Measurements from ENCODE around the gene TUBB.

TUBB gene

DNA sequence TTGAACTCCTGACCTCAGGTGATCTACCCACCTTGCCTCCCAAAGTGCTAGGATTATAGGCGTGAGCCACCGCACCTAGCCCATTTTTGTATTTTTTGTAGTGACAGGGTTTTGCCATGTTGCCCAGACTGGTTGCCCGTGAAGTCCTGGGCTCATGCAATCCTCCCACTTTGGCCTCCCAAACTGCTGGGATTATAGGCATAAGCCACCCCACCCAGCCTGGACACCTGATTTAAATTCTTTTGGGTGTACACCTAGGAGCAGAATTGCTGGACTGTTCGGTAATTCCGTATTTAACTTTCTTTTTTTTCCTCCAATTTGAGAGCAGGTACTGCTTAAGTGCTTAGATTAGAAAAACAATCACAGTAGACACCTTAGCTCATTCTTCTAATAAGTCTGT is 23.7 kb upstream of the TUBB start:
- no peak overlapping the region for H3K27ac Mint-ChIP-seq
- no peak overlapping the region for H3K4me3 Mint-ChIP-seq
- DNase-seq (no peak), ATAC-seq (replicated peaks) (no peak)
- H3K9me3 Mint-ChIP-seq: no peaks in the 10 kb centered on the region
- H3K36me3 Mint-ChIP-seq (ENCODE audit: insufficient read depth): peaks cover 17% of the 10 kb centered on the region
- no peaks in the 10 kb centered on the region for H3K27me3 Mint-ChIP-seq
- H3K4me1 Mint-ChIP-seq (ENCODE audit: low read depth in 2 of 2): peaks cover 0 to under 1% of the 10 kb centered on the region in 2 donors

DNA sequence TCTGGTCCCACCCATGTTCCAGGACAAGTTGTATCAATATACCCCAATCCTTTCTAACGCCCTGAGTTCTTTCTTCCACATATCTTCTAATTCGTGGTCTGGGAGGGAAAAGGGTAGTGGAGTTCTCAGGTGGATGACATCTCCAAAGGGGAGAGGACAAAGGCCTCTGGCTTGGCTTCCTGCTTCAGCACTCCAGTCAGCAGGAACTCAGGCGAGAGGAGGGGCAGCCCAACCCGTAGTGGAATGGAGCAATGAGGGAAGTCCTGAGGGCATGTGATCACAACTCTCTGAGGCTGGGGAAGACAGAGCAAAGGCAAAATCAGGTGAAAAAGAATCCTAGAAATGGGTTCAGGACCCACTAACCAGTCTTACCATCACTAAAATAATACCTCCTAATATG is 19.8 kb upstream of the TUBB start:
- DNase-seq (no peak), ATAC-seq (replicated peaks) (no peak)
- Mint-ChIP-seq H3K27ac (no peak overlapping the region), H3K9me3 (no peaks in the 10 kb centered on the region), H3K27me3 (no peaks in the 10 kb centered on the region), H3K4me3 (no peak overlapping the region), H3K4me1 (ENCODE audit: low read depth in 2 of 2) (peaks cover 2 to 3% of the 10 kb centered on the region in 2 donors), H3K36me3 (ENCODE audit: insufficient read depth) (peaks cover 23% of the 10 kb centered on the region)

DNA sequence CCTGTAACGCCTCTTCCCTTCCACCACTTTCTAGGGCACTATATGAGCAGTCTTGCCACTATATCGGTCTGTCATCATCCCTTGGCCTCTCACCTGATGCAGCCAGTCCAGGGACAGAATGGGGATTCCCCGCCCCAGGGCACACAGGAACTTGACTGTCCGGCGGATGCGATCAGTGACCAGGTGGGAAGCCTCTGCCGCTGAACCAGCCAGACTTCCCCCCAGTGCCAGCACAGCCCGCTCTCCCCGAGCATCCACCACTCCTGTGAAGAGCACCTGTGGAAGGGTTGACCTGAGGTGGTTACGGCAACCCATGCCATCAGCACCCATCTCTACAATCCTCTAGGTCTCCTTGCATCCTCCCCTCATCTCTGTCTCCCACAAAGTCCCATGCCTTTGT is 17.1 kb upstream of the TUBB start:
- Mint-ChIP-seq H3K27me3 (no peaks in the 10 kb centered on the region), H3K4me3 (no peak overlapping the region), H3K4me1 (ENCODE audit: low read depth in 2 of 2) (peaks cover 3 to 8% of the 10 kb centered on the region in 2 donors), H3K36me3 (ENCODE audit: insufficient read depth) (peaks cover 31% of the 10 kb centered on the region), H3K27ac (no peak overlapping the region), H3K9me3 (no peaks in the 10 kb centered on the region)
- DNase-seq (no peak), ATAC-seq (replicated peaks) (no peak)

GRCh38 chr6:30703821-30704220 is 16.3 kb upstream of the TUBB start:
- peaks cover 3 to 9% of the 10 kb centered on the region in 2 donors for H3K4me1 Mint-ChIP-seq (ENCODE audit: low read depth in 2 of 2)
- ATAC-seq (replicated peaks): no peak
- no peaks in the 10 kb centered on the region for H3K27me3 Mint-ChIP-seq
- H3K4me3 Mint-ChIP-seq: no peak overlapping the region
- peaks cover 31% of the 10 kb centered on the region for H3K36me3 Mint-ChIP-seq (ENCODE audit: insufficient read depth)
- peak overlapping the region; percentile 9 to 27 for H3K27ac Mint-ChIP-seq
- DNase-seq: no peak
- no peaks in the 10 kb centered on the region for H3K9me3 Mint-ChIP-seq

DNA sequence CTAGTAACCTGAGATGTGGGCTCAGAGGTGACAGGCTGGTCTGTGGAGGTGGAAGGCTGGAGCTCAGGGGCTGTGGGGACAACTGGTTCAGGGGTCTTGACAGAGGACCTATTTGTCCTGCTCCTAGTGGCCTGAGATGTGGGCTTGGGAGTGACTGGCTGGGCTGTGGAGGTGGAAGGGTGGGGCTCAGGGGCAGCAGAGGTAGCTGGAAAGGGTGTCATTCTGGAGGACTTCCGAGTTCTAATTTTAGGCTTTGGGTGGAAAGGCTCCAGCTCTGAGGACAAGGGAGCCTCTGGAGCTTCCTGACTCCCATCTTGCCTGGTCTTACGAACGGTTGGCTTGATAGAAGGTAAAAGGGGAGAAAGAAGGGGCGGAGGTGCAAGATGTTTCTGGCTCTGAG is 14.5 kb upstream of the TUBB start:
- Mint-ChIP-seq H3K9me3 (no peaks in the 10 kb centered on the region), H3K27ac (peak overlapping the region in 1 of 2 donors; percentile 59), H3K4me1 (ENCODE audit: low read depth in 2 of 2) (peaks cover 3 to 9% of the 10 kb centered on the region in 2 donors), H3K27me3 (no peaks in the 10 kb centered on the region), H3K4me3 (no peak overlapping the region), H3K36me3 (ENCODE audit: insufficient read depth) (peaks cover 29% of the 10 kb centered on the region)
- ATAC-seq (replicated peaks): no peak
- DNase-seq: no peak

- H3K4me1 Mint-ChIP-seq (ENCODE audit: low read depth in 2 of 2): peaks cover 7 to 18% of the 10 kb centered on the region in 2 donors
- no peaks in the 10 kb centered on the region for H3K27me3 Mint-ChIP-seq
- no peak for DNase-seq
- peaks cover 26% of the 10 kb centered on the region for H3K36me3 Mint-ChIP-seq (ENCODE audit: insufficient read depth)
- peak overlapping the region in 1 of 2 donors; percentile 59 for H3K27ac Mint-ChIP-seq
- no peaks in the 10 kb centered on the region for H3K9me3 Mint-ChIP-seq
- no peak overlapping the region for H3K4me3 Mint-ChIP-seq
- ATAC-seq (replicated peaks): no peak
These were observed 12.8 kb upstream of the TUBB start for GRCh38 chr6:30707281-30707850.

- H3K36me3 Mint-ChIP-seq (ENCODE audit: insufficient read depth): peaks cover 21% of the 10 kb centered on the region
- H3K27me3 Mint-ChIP-seq: no peaks in the 10 kb centered on the region
These were observed 10.9 kb upstream of the TUBB start for GRCh38 chr6:30709101-30709868.

GRCh38 chr6:30711758-30712380 is 8.3 kb upstream of the TUBB start:
- ATAC-seq (replicated peaks) (peak; percentile 78), DNase-seq (no peak)
- Mint-ChIP-seq H3K27me3 (no peaks in the 10 kb centered on the region), H3K27ac (peak overlapping the region; percentile 65 to 78), H3K4me3 (peak overlapping the region; percentile 46 to 68), H3K4me1 (ENCODE audit: low read depth in 2 of 2) (peaks cover 21 to 30% of the 10 kb centered on the region in 2 donors), H3K36me3 (ENCODE audit: insufficient read depth) (peaks cover 25% of the 10 kb centered on the region), H3K9me3 (peaks cover 0 to 4% of the 10 kb centered on the region in 2 donors)

More at GRCh38 chr6:30709101-30709868, 10.9 kb upstream of the TUBB start:
- no peaks in the 10 kb centered on the region for H3K9me3 Mint-ChIP-seq
- peaks cover 18 to 22% of the 10 kb centered on the region in 2 donors for H3K4me1 Mint-ChIP-seq (ENCODE audit: low read depth in 2 of 2)
- ATAC-seq (replicated peaks): no peak
- H3K4me3 Mint-ChIP-seq: no peak overlapping the region
- H3K27ac Mint-ChIP-seq: peak overlapping the region in 1 of 2 donors; percentile 59
- no peak for DNase-seq

DNA sequence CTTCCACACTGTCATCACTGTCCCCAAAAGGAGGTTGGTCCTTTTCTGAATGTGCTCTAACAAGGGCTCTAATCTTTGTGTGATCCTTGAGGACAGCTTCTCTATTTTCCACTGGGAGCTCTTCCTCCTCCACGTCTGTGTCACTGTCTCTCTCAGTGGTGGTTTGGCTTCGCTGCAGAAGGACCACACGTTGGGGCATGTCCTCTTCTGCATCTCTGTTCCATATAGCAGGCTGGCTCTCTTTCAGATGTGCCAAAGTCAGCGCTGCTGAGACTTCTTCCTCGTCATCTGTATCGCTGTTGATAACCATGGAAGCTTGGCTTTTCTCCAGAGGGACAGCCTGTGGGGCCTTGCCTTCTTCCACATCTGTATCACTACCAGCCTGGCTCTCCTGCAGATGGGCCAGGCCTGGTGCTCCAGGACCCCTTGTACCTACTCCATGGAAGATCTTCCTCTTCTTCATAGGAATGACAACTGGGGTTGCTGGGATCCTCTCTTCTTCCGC is 7.7 kb upstream of the TUBB start:
- no peak for ATAC-seq (replicated peaks)
- peaks cover 0 to 9% of the 10 kb centered on the region in 2 donors for H3K9me3 Mint-ChIP-seq
- no peak for DNase-seq
- peak overlapping the region; percentile 21 to 68 for H3K4me3 Mint-ChIP-seq
- peak overlapping the region; percentile 65 to 78 for H3K27ac Mint-ChIP-seq
- H3K36me3 Mint-ChIP-seq (ENCODE audit: insufficient read depth): peaks cover 31% of the 10 kb centered on the region
- H3K27me3 Mint-ChIP-seq: no peaks in the 10 kb centered on the region
- H3K4me1 Mint-ChIP-seq (ENCODE audit: low read depth in 2 of 2): peaks cover 25 to 34% of the 10 kb centered on the region in 2 donors

- DNase-seq: no peak
- Mint-ChIP-seq H3K4me3 (no peak overlapping the region), H3K27me3 (no peaks in the 10 kb centered on the region), H3K4me1 (ENCODE audit: low read depth in 2 of 2) (peaks cover 28 to 33% of the 10 kb centered on the region in 2 donors), H3K27ac (no peak overlapping the region), H3K9me3 (peaks cover 0 to 9% of the 10 kb centered on the region in 2 donors), H3K36me3 (ENCODE audit: insufficient read depth) (peaks cover 31% of the 10 kb centered on the region)
- no peak for ATAC-seq (replicated peaks)
These were observed 5.9 kb upstream of the TUBB start for GRCh38 chr6:30714263-30714662.

DNA sequence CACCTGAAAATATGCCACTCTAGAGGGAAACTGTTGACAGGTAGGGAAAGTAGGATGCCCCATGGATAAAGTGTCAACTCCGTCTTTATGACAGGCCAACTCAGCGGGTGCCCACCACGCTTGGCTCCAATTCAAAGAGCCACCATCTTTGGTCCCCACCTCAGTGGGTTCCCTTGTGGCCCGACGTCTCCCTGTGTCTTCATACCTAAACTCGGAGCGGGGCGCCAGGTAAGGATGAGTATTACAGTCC is 3.3 kb upstream of the TUBB start:
- Mint-ChIP-seq H3K36me3 (ENCODE audit: insufficient read depth) (peaks cover 39% of the 10 kb centered on the region), H3K9me3 (peaks cover 0 to 9% of the 10 kb centered on the region in 2 donors), H3K27ac (peak overlapping the region; percentile 96 to 98), H3K4me3 (peak overlapping the region; percentile 83 to 92), H3K4me1 (ENCODE audit: low read depth in 2 of 2) (peaks cover 37 to 43% of the 10 kb centered on the region in 2 donors), H3K27me3 (no peaks in the 10 kb centered on the region)
- no peak for DNase-seq
- ATAC-seq (replicated peaks): no peak

DNA sequence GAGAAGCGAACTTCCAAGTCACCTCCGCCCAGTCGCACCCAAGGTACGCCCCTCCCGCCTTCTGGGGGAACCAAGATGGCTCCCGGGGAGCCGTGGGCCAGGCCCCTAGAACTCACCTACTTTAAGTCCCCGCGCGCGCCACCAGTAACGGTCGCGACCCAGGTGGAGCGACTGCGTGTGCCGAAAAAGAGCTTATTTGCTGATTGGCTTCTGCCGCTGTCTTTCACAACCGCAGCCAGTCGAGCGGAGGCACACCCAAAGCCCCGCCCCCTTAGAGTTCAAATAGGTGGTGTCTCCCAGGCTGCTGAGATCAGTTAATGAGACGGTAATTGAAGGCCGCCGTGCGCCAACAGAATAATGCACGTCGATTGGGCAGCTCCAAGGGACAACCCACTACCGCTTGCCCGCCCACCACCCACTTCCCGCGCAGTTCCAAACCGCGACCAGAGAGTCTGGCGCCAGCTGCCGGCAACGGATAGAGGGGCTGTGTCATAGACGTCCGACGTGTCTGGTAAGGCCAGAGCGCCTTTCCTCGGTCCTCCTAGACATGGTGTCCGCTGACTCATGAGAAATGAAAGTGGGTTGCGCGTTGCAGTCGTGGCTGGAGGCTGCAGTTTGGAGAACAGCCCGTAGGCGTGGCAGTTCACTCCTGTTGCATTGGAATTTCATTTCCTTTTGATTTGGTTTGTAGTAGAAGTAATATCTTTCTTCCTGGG is 2.9 kb upstream of the TUBB start, which contains the start of gene MDC1:
Gene MDC1, minus strand, starts transcription at position 153 of the 716 bp plus-strand sequence. CDS start 2,106 bp downstream, outside the sequence.
- ATAC-seq (replicated peaks) (peak; percentile 73), DNase-seq (peak; percentile 96 to 98 (median 97))
- Mint-ChIP-seq H3K4me1 (ENCODE audit: low read depth in 2 of 2) (peaks cover 36 to 45% of the 10 kb centered on the region in 2 donors), H3K4me3 (peak within 1 kb of the TSS; percentile 83 to 92), H3K36me3 (ENCODE audit: insufficient read depth) (peaks cover 43% of the 10 kb centered on the region), H3K27ac (peak within 1 kb of the TSS; percentile 96 to 98), H3K9me3 (peaks cover 0 to 9% of the 10 kb centered on the region in 2 donors), H3K27me3 (no peaks in the 10 kb centered on the region)
